Measurements from ENCODE around the gene ITIH5. TPM values are rescaled to one million over a fixed set of nuclear protein-coding genes. Genes with fewer than 3 reads are reported as not detected.
A peak's percentile ranks its signal among the peaks of the same experiment; 100 is the strongest.
"Not testable (repeated sequence)": the region's sequence is repeated elsewhere in the genome, so short reads cannot be mapped to it uniquely, and the experiment has no call there.

Gene ITIH5
- total and polyA plus RNA-seq, 2 donors (not counting 1 experiment from before 2014, with no cell fraction given), result 0.22 to 12.4 TPM

DNA sequence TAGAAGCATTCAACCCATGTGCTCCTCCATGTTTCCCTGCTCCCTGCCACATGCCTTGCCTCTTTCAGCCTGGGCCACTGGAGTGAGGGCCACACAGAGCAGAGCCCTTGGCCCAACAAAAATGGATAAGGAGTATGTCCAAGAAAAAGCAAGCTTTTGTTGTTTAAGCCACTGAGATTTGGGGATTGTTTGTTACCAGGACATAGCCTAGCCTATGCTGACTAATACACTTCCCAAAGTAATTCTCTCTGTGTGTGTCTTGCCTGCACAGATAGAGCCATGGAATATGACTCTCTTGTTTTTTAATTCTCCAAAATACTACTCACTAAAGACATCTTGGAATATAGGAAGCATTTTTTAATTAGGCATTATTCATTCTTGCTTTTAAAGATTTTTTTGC lies 22.8 kb upstream of the ITIH5 start:
- H3K4me3 ChIP-seq (replicated peaks in 1 of 4; ENCODE audit: control extremely low read depth in 1 of 4, insufficient read depth in 1 of 4, low read depth in 3 of 4, low read length in 4 of 4), result no peak overlapping the region
- H3K27ac ChIP-seq (ENCODE audit: insufficient read depth, low read length), result no peak overlapping the region
- no peak for TF ChIP-seq EZH2 (IDR thresholded peaks at IDR 0.05; ENCODE audit: low read length, missing control alignments)
- TF ChIP-seq, protein P1, sequence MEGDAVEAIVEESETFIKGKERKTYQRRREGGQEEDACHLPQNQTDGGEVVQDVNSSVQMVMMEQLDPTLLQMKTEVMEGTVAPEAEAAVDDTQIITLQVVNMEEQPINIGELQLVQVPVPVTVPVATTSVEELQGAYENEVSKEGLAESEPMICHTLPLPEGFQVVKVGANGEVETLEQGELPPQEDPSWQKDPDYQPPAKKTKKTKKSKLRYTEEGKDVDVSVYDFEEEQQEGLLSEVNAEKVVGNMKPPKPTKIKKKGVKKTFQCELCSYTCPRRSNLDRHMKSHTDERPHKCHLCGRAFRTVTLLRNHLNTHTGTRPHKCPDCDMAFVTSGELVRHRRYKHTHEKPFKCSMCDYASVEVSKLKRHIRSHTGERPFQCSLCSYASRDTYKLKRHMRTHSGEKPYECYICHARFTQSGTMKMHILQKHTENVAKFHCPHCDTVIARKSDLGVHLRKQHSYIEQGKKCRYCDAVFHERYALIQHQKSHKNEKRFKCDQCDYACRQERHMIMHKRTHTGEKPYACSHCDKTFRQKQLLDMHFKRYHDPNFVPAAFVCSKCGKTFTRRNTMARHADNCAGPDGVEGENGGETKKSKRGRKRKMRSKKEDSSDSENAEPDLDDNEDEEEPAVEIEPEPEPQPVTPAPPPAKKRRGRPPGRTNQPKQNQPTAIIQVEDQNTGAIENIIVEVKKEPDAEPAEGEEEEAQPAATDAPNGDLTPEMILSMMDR (conservative IDR thresholded peaks at IDR 0.05 in 1 of 2, IDR thresholded peaks at IDR 0.05 in 1 of 2; ENCODE audit: low read depth in 1 of 2, low read length in 2 of 2), result no peak
- no peak overlapping the region for H3K9ac ChIP-seq (ENCODE audit: insufficient read depth, low read length)
- H3K27me3 ChIP-seq (ENCODE audit: control insufficient read depth, insufficient read depth, low read length), result no peaks in the 10 kb centered on the region
- no peak overlapping the region for H3K4me2 ChIP-seq (ENCODE audit: extremely low read depth, insufficient read depth, low read length)
- no peaks in the 10 kb centered on the region for H3K36me3 ChIP-seq (ENCODE audit: control insufficient read depth, insufficient read depth, low read length)
- no peak for DNase-seq (ENCODE audit: low read depth in 2 of 2)
- H4K20me1 ChIP-seq (ENCODE audit: control insufficient read depth, extremely low read depth, insufficient read depth, low read length), result no peaks in the 10 kb centered on the region
- no peaks in the 10 kb centered on the region for H3K79me2 ChIP-seq (ENCODE audit: control insufficient read depth, insufficient read depth, low read length)
- H3K9me3 ChIP-seq (ENCODE audit: control insufficient read depth, insufficient read depth, low read depth, low read length), result no peaks in the 10 kb centered on the region
- H3K4me1 ChIP-seq (ENCODE audit: control insufficient read depth, extremely low read depth, insufficient read depth, low read length), result no peaks in the 10 kb centered on the region
- no peak overlapping the region for H2AFZ ChIP-seq (ENCODE audit: low read length)

DNA sequence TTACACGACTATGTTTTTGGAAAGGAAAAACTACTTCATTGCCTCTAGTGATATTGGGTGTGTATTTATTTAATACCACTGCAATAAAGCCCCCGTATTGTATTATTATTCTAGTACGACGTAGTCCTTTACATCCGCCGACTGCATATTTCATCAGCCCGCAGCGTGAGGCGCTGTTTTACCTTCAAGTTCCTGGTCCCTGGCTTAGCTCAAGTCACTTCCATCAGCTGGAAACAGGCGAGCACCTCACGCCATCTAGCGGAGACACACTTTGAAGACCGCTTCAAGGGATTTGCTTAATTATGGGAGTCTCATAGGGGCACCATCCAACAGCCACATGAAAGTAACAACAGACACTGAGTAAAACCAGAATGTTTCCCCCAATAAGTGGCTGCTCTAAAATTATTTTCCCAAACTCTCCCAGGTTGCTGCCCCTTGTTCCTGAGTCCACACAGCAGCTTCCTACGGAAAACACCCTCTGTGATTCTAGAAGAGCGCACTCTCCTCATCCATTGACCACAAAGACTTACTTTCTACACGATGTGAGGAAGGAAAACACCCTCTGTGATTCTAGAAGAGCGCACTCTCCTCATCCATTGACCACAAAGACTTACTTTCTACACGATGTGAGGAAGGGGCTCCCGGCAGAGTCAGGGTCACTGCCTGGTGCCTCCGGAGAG lies 20.6 kb upstream of the ITIH5 start:
- Histone ChIP-seq H3K9ac (ENCODE audit: insufficient read depth, low read length) (no peak overlapping the region), H3K36me3 (ENCODE audit: control insufficient read depth, insufficient read depth, low read length) (no peaks in the 10 kb centered on the region), H3K4me1 (ENCODE audit: control insufficient read depth, extremely low read depth, insufficient read depth, low read length) (no peaks in the 10 kb centered on the region), H3K27me3 (ENCODE audit: control insufficient read depth, insufficient read depth, low read length) (no peaks in the 10 kb centered on the region), H3K4me2 (ENCODE audit: extremely low read depth, insufficient read depth, low read length) (no peak overlapping the region), H3K27ac (ENCODE audit: insufficient read depth, low read length) (no peak overlapping the region), H3K9me3 (ENCODE audit: control insufficient read depth, insufficient read depth, low read depth, low read length) (no peaks in the 10 kb centered on the region), H3K79me2 (ENCODE audit: control insufficient read depth, insufficient read depth, low read length) (no peaks in the 10 kb centered on the region), H3K4me3 (replicated peaks in 1 of 4; ENCODE audit: control extremely low read depth in 1 of 4, insufficient read depth in 1 of 4, low read depth in 3 of 4, low read length in 4 of 4) (no peak overlapping the region), H2AFZ (ENCODE audit: low read length) (no peak overlapping the region), H4K20me1 (ENCODE audit: control insufficient read depth, extremely low read depth, insufficient read depth, low read length) (no peaks in the 10 kb centered on the region)
- TF ChIP-seq, protein P1 (conservative IDR thresholded peaks at IDR 0.05 in 1 of 2, IDR thresholded peaks at IDR 0.05 in 1 of 2; ENCODE audit: low read depth in 1 of 2, low read length in 2 of 2), result peak; percentile 77 to 95
- TF ChIP-seq EZH2 (IDR thresholded peaks at IDR 0.05; ENCODE audit: low read length, missing control alignments), result no peak
- DNase-seq (ENCODE audit: low read depth in 2 of 2), result peak; percentile 82 to 94

DNA sequence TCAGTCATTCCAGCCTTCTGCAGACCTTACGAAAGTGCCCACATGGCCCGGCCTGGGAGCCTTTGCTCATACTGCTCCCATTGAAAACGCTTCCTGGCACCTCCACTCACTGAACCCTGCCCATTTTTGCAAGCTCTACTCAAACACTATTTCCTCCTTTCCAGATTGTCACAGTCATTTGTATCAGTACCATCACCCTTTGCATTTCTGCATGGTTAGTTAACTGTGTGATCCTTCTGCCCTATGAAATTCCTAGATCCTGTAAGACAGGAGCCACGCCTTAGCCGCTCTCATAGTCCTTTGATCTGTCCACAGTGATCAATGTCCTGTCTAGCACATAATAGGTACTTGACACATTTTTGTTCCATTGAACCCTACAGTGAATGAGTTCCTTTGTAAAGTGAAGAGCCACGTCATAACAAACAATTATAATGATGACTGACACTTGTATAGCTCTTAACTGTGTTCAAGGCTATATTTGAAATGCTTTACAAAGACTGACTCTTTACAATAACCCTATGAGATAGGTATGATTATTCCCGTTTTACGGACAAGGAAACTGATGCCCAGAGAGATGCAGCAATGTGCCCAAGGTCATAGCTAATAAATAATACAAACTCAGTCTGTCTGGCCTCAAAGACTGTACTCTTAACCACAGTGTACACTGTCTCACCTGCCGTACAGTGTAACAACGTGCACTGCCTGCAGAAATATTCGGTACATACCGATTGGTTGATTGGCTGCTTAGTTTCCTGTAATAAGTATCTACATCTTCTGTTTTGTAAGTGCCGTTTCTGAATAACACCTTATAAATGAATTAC lies 19.8 kb upstream of the ITIH5 start:
- H2AFZ ChIP-seq (ENCODE audit: low read length), result no peak overlapping the region
- no peaks in the 10 kb centered on the region for H3K4me1 ChIP-seq (ENCODE audit: control insufficient read depth, extremely low read depth, insufficient read depth, low read length)
- no peak overlapping the region for H3K4me3 ChIP-seq (replicated peaks in 1 of 4; ENCODE audit: control extremely low read depth in 1 of 4, insufficient read depth in 1 of 4, low read depth in 3 of 4, low read length in 4 of 4)
- H3K27ac ChIP-seq (ENCODE audit: insufficient read depth, low read length), result no peak overlapping the region
- no peaks in the 10 kb centered on the region for H3K9me3 ChIP-seq (ENCODE audit: control insufficient read depth, insufficient read depth, low read depth, low read length)
- no peak overlapping the region for H3K9ac ChIP-seq (ENCODE audit: insufficient read depth, low read length)
- no peaks in the 10 kb centered on the region for H4K20me1 ChIP-seq (ENCODE audit: control insufficient read depth, extremely low read depth, insufficient read depth, low read length)
- no peaks in the 10 kb centered on the region for H3K36me3 ChIP-seq (ENCODE audit: control insufficient read depth, insufficient read depth, low read length)
- H3K4me2 ChIP-seq (ENCODE audit: extremely low read depth, insufficient read depth, low read length), result no peak overlapping the region
- TF ChIP-seq, protein P1 (conservative IDR thresholded peaks at IDR 0.05 in 1 of 2, IDR thresholded peaks at IDR 0.05 in 1 of 2; ENCODE audit: low read depth in 1 of 2, low read length in 2 of 2), result no peak
- no peak for TF ChIP-seq EZH2 (IDR thresholded peaks at IDR 0.05; ENCODE audit: low read length, missing control alignments)
- H3K79me2 ChIP-seq (ENCODE audit: control insufficient read depth, insufficient read depth, low read length), result no peaks in the 10 kb centered on the region
- no peaks in the 10 kb centered on the region for H3K27me3 ChIP-seq (ENCODE audit: control insufficient read depth, insufficient read depth, low read length)
- DNase-seq (ENCODE audit: low read depth in 2 of 2), result no peak

DNA sequence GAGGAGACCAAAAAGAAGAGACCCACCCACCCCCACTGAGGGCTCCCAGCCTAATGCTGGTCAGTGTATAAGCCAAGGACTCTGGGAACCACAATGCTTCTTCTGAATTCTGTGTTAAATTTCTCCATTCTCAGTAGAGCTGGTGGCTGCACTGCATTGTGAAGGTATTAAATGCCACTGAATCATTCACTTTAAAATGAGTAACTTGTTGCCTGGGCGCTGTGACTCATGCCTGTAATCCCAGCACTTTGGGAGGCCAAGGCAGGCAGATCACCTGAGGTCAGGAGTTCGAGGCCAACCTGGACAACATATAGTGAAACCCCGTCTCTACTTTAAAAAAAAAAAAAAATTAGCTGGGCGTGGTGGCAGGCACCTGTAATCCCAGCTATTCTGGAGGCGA lies 13.3 kb upstream of the ITIH5 start:
- not testable (repeated sequence) for H3K9ac ChIP-seq (ENCODE audit: insufficient read depth, low read length); H4K20me1 ChIP-seq (ENCODE audit: control insufficient read depth, extremely low read depth, insufficient read depth, low read length); H3K79me2 ChIP-seq (ENCODE audit: control insufficient read depth, insufficient read depth, low read length); H3K4me2 ChIP-seq (ENCODE audit: extremely low read depth, insufficient read depth, low read length); H2AFZ ChIP-seq (ENCODE audit: low read length); H3K9me3 ChIP-seq (ENCODE audit: control insufficient read depth, insufficient read depth, low read depth, low read length); H3K36me3 ChIP-seq (ENCODE audit: control insufficient read depth, insufficient read depth, low read length); H3K4me1 ChIP-seq (ENCODE audit: control insufficient read depth, extremely low read depth, insufficient read depth, low read length); H3K4me3 ChIP-seq (replicated peaks in 1 of 4; ENCODE audit: control extremely low read depth in 1 of 4, insufficient read depth in 1 of 4, low read depth in 3 of 4, low read length in 4 of 4); DNase-seq (ENCODE audit: low read depth in 2 of 2); H3K27ac ChIP-seq (ENCODE audit: insufficient read depth, low read length); H3K27me3 ChIP-seq (ENCODE audit: control insufficient read depth, insufficient read depth, low read length)

Measured in fibroblast of lung (primary cell).